Activated effector memory CD4-positive, alpha-beta T cell treated with Interleukin-2 at 50 U/mL for 16 hours (primary cell): ENCODE results near the gene ZCRB1.

Experiments used
- DNase-seq: peaks from one replicate; pipeline ENCODE4 v3.0.0-alpha.2; 2020

The ZCRB1 gene

GRCh38 chr12:42277396-42278127 lies 48.3 kb downstream of the ZCRB1 start:
- DNase-seq = no peak

- DNase-seq = no peak
Observed at GRCh38 chr12:42275499-42275898, 50.4 kb downstream of the ZCRB1 start.

GRCh38 chr12:42273706-42274105 lies 52.2 kb downstream of the ZCRB1 start:
- DNase-seq = no peak

GRCh38 chr12:42270596-42270995 lies 55.3 kb downstream of the ZCRB1 start:
- DNase-seq = no peak

- no peak for DNase-seq
Observed at GRCh38 chr12:42267413-42268190, 58.3 kb downstream of the ZCRB1 start.

- no peak for DNase-seq
Observed at GRCh38 chr12:42266579-42267230, 59.2 kb downstream of the ZCRB1 start.

GRCh38 chr12:42262271-42262670 lies 63.6 kb downstream of the ZCRB1 start:
- no peak for DNase-seq
